ENCODE data around the gene TNIK.
"Not testable (repeated sequence)": the region's sequence is repeated elsewhere in the genome, so short reads cannot be mapped to it uniquely, and the experiment has no call there.

TNIK gene

DNA sequence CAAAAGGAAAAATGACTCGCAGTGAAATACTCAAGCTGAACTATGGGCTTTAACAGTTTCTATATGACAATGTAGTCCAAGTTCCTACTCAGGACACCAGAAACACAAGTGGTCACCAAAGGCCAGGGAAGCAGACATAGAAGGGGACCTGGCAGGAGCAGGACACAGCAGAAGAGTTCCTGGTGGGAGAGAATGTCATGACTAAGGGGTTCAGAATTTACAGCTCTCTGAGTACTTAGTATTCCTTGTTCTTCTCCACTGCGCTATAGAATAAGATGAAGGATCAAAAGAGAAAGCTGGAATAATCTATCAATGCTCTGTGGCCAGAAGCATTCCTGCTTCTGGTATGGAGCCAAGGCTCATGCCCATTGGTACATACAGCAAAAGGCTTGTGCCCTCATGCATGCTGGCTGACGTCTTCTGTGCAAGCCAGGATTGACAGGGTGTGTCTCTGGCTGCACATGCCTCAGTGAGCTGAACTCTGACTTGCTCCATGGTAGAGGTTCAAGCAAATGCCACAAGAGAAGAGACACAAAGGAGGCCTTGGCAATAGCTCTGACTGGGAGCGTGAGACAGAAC lies 305.0 kb downstream of the TNIK start:
- DNase-seq: no peak

DNA sequence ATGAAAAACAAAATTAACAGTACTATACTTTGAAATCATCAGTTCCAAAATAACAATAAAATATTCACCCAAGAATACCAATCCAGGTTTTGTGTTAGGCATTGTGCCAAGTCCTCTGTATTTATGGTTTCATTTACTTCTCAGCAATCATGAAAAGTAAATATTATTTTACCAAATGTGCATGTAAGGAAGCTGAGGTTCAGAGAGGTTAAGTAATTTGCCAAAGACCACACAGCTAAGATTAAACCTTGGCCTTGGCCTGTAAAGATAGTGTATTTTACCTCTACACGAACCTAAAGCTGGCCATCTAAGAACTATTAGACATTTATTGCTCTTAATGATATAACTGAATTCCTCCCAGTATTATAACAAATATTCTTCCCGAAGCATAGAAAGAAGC lies 309.3 kb downstream of the TNIK start:
- DNase-seq: no peak

DNA sequence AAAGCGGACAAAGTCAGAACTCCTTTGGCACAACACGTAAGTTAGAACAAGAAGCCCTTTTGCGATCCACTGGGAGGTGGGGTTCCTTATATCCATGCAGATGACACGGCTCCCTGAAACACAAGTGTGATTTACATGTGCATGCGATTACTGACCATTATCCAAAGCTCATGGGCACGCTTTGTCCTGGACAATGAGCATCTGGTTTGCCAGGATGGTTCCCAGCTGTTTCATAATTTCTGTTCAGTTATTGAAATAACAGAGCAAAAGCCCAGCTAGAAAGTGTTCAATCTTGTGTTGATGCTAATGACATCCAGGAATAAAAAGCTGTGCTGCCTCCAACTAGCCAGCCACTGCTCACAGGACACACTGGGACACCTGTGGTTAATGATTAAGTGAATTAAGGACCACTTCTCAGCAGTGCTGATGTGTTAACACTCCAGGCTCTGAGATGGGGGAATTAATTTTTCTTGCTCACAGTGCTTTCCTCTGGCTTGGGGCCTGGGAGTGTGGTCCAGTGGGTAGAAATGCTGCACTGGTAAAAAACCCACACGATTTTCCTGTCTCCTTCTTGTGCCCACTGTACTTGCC lies 310.6 kb downstream of the TNIK start:
- DNase-seq: no peak

DNA sequence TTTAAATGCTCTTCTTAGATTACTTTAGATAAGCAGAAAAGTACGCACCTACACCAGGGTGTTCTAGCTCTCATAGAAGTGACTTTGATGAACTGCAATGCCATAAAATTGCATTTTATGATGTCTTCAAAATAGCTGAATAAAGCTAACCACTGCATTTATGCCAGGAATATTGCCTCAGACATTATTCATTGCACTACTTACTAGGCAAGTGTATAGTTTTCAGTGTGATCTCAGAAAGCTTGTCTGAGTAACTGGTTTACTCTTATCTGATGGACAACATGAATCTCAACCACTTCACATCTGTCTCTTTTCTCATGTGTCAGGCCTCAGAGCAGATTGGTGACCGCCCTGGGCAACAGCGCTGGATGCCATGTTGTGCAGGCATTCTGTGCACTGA lies 314.4 kb downstream of the TNIK start:
- DNase-seq: no peak

DNA sequence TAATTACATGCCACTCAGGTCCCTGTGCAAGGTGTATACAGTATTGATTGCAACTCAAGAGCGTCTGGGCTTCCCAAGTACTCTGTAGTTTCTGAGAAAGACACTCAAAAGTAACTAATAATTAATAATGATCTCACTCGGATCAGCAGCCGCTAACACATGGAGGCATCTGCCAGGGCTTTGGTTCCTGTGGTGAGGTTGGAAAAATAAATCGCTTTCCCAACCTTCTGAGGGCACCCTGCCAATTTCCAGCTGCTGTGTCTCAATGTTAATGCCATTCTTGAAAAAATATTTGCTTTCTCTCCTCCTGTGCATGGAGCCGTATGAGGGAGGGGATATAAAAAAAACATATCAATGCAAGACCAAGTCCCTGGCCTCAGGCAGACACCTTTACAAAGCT lies 317.2 kb downstream of the TNIK start:
- DNase-seq: no peak

DNA sequence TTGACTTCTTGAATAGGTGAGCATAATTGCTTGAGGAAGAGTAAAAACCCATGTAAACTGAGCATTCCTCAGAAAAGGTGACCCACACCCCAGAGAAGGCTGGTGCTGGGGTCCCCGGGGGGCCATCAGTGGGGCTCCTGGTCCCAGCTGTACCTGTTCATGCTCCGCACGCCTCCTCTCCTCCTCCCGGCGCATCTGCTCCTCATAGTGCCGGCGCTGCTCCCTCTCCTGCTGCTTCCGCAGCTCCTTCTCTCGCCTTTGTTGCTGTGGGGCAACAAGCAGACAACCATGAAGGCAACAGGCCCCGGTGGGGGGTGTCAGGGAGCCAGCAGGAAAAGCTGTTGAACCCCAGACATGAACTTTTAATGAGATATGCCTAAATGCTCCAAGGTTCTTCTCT lies 320.0 kb downstream of the TNIK start:
- DNase-seq: no peak

DNA sequence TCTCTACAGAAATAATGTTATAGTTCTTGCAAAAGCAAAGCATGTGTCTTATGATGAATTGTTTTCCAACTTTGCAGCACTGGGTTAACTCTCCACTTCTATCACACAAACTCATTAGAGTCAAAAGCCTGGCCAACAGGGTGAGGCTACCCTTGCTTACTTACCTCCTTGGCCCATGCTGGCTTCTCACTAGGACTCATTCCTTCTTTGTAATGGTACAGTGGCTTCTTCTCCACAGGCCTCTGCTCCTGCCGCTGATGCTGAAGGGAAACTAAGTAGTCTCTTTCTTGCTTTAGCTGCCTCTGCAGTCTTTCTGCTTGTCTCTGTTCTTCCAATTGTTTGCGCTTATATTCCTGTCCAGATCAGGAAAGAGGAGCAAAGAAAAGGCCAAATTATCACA lies 322.2 kb downstream of the TNIK start:
- no peak for DNase-seq

DNA sequence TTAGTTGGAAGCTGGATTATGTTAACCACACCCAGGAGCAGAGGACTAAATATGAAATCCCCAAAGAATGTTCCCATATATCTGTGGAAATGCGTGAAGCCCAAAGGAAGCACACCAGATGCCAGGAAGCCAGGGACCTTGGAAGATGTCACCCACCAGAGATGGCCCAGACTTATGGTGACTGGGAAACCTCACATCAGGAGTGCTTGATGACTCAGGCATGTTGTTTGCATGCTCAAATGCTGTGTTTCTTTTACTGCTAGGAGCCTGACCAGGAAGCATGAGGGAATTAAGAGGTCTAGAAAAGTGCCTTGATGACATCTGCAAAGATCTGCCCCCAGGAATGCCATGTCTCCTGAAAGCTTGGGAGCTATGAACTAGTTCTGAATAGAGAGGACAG lies 324.7 kb downstream of the TNIK start:
- no peak for DNase-seq

DNA sequence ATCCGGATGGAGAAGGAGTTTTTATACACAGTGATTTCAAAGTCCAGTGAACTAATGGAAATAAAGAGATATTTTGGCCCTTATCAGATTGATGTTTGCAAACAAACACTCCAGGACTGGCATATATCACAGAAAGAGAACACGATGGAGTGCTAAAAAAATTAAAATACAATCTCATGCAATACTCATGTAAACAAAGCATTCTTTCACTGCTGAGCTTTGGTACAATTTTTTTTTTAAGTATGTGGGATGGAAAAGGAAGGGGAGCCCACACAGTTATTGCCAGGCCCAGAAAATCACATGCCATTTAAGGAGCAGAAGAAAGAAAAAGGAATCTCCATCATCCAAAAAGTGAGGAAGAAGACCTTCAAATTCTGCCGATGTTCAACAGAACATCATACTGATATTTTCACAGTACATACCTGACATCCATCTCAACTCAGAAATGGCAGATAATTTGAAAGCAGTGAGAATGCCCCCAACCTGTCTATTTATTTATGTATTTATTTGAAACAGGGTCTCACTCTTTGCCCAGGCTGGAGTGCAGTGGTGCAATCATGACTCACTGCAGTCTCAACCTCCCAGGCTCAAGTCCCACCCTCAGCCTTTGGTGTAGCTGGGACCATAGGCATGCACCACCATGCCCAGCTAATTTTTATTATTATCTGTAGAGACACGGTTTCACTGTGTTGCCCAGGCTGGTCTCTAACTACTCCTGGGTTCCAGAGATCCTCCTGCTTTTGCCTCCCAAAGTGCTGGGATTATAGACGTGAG lies 326.2 kb downstream of the TNIK start:
- no peak for DNase-seq

DNA sequence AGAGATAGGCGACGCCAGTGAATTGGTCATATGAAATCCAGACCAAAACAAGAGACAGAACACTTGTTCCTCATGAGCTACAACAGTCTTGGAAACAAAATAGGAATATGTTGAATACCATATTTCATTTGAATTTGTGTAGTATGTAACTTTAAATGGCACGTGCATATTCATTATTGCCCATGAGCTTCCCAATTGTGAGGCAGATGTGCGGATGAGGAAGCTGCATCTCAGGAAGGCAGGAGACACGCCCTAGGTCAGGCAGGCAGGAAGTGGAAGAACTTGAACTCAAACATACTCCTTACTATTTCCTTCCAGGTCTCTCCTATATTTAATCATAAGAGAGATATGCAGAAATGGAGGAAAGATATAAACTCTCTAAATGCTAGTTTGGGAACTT lies 326.9 kb downstream of the TNIK start:
- no peak for DNase-seq

DNA sequence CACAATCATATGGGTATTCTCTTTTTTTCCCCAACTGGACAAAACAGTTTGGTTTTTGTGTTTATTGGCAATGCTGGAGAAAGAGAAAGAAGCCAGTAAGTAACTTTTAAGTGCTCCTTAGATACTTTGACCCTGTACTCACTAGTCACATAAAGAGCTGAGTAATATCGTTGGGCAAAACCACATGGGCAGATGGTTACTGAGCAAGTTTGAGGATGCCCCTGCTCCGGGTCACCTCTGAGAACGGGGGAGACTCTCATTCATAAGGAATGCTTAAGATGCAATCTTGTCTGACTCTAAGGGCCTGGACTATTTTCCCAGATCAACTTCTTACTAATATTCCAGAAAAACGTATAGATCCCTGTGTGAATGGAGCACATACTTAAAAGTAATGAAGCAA lies 327.3 kb downstream of the TNIK start:
- DNase-seq: no peak

DNA sequence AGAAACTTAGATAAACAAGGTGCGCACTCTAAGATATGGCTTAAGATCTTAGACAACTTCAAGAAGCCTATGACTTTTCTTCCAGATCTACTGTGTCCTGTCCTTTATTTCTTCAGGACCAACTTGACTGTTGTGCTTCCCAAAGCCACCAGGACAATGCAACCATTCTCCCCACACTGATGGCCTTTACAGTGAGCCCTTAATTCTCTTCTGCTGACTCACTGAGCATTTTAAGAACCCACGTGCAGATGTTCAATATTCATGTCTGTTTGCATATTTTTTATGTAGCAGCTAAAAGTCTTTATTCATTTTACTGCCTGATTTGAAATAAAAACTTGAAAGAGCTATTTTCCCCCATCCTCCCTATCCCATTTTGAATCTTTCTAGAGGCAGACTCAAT lies 330.4 kb downstream of the TNIK start:
- DNase-seq: no peak

DNA sequence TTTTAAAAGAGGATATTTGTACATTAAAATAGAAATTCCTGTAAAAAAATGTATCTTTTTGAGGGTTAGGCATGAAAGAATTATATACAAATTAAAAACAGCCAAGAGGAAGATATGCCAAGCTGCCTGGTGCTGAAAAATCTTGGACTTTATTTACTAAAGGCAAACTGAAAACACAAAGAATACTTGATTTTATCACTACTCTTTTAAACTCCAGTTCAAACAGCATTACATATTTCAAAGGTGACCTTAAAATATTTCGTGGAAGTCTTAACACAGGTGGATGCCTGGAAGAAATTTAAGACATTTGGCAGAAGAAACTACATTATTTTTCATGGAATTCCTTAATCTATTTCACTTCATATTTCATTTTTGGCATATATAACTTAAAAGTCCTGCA lies 332.6 kb downstream of the TNIK start:
- DNase-seq: no peak

DNA sequence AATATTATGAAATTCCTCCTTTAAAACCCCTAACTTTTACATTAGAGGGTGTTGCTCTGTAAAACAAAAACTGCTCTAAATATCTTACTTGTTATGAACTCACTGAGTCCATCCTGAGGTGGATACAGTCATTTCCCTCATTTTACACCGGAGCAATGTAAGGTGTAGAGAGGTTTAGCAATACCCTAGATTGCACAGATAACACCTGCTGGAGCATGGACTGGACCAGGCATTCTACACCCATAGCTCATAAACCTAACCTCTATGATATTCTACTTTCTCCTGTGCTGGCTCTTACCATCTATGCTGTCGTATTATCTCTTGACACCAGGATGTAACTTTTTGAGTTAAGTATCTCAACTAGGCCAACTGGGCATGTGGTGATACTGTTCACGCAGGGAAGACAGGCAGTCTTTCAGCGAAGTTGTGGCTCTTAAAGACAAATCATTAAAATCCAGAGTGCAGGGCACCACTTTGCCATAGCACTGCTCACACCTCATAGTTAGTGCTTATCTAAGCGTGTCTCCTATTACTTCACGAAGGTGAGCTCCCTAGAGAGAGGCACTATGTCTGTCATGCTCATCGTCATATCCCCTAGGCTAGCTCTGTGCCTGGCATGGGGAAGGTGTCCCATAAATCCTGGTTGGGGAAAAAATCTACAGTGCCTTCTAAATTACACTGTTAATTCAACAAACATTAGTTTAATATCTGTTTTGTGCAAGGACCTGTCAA lies 333.6 kb downstream of the TNIK start:
- DNase-seq: no peak

DNA sequence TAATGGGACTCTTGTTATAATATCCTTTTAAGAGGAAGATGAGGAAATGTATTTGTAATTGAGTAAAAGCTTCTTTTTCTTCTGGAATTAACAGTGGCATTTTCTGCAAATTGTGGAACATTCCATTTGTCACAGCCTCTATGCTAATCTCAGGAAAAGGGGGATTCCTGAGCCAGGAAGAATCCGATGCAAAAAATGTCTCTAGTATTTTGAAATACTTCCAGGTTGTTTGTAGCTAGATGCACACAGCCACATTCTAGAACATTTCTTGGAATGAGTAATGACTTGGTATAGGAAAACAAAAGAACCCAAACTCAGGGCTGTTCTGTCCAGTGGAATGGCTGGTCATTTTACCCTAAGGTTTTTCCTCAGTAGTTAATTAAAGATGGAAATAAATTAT lies 335.2 kb downstream of the TNIK start:
- DNase-seq: no peak

DNA sequence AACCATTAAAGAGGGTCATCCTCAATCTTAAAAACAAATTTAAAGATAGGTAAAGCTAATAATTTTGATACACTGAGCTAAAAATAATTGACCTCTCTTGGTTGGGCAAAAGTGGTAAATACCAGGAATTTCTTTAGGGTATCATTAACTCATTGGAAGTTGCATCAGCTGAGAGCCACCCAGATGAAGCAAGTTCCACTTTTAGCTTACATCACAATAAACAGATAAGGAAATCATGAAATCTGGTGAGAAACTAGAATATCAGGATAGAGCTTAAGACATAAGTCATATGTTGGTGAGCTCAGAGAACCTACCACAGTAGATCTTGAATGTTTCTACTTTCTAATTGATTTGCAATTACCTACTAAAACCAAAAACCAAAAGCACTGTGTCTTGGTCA lies 336.3 kb downstream of the TNIK start:
- no peak for DNase-seq

DNA sequence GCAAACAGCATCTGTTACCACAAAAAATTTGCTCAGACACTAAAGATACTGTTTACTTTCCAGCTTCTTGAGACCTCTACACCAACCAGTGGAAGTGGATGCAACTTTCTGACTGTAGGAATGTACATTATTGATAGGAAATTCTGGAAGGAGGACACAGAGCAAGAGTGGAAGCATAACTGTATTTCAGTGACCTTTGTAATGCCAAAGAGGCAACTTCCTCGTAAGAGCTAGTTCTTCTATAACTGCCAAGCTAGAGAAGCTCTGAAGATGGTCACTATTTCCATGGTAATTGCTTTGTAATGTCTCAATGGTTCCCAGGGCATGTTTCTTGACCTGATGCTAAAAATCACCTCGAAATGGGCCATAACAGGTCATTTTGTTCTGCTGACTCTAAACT lies 337.3 kb downstream of the TNIK start:
- DNase-seq: no peak

DNA sequence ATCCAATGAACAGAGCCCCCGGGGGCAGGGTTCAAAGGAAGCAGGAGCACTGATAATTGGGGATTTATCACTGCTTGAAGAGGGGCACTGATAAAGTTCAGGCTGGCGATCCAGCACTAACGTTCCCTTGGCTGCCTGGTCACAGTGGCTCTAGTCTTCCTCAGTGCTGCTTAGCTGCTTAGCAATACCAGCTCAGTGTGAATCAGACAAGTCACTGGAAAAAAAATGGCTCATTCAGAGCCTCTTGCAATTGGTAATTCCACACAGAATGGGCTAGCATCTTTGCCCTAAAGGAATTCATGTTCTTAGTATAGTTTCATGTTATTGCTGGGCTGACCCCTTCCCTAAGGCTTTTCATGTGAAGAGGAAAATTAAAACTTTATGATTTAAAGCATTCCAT lies 338.0 kb downstream of the TNIK start:
- DNase-seq: no peak

DNA sequence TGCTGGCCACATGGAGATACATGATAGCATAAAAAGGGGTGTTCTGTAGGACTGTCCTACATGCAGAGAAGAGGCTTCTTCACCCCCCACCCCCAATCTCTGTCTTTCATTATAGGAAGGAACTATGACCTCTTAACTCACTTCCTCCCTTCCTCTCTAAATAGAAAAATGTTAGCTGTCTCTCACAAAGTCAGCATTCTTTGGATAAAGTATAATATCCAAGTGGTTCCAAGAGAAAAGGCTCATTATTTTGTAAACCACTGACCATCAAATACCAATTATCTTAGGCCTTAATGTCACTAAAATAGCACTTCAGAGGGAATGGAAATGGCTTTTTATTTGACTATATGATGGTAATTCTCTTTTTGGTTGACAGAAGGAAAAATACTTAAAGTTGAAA lies 338.4 kb downstream of the TNIK start:
- no peak for DNase-seq

DNA sequence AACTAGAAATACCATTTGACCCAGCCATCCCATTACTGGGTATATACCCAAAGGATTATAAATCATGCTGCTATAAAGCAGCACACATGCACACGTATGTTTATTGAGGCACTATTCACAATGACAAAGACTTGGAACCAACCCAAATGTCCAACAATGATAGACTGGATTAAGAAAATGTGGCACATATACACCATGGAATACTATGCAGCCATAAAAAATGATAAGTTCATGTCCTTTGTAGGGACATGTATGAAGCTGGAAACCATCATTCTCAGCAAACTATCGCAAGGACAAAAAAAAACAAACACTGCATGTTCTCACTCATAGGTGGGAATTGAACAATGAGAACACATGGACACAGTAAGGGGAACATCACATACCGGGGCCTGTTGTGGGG lies 340.8 kb downstream of the TNIK start:
- DNase-seq: not testable (repeated sequence)

DNA sequence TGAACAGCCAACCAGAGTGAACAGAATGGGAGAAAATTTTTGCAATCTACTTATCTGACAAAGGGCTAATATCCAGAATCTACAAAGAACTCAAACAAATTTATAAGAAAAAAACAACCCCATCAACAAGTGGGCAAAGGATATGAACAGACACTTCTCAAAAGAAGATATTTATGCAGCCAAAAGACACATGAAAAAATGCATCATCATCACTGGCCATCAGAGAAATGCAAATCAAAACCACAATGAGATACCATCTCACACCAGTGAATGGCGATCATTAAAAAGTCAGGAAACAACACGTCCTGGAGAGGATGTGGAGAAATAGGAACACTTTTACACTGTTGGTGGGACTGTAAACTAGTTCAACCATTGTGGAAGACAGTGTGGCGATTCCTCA lies 341.2 kb downstream of the TNIK start:
- DNase-seq: not testable (repeated sequence)

DNA sequence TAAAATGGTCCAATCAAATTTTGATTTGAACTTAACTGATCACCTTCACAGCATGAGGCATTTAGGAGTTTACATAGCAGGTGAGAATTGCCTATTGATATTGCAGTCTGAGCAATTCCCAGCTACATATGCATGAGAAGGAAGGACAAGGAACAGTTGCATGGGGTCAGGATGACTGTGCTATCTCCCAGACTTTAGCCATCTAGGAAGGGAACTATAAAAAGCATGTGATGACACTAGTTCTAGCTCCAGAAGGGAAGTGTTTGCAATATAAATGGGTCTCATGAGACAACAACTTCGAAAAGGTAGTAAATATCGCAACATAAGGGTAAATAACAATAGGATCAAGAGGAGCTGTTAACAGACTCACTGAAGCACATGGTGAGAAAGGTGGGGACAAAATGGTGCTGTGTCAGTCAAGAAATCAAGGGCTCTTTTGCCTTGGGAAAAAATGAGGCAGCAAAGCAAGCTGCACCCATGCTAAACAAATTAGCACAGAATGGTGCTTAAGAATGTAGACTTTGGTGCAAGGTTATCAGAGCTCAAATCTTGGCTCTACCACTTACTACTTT lies 343.3 kb downstream of the TNIK start:
- DNase-seq: no peak

DNA sequence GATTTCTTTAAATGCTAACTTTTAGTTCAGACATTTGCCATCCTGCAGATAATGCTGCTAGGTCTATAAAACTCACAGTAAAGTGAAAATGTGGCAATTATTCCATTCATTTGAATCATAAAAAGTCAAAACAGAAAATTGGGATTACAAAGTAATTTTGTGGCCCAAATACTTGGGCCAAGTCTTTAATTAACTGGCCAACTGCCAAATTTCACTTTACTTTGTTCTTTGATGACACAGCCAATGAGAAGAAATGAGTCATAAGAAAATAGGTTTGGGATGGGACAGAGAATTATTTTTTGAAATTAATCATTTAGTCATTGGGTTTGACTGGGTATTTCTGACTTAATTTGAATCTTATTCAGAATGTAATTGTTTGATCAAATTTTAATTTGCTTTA lies 343.8 kb downstream of the TNIK start:
- DNase-seq: no peak

DNA sequence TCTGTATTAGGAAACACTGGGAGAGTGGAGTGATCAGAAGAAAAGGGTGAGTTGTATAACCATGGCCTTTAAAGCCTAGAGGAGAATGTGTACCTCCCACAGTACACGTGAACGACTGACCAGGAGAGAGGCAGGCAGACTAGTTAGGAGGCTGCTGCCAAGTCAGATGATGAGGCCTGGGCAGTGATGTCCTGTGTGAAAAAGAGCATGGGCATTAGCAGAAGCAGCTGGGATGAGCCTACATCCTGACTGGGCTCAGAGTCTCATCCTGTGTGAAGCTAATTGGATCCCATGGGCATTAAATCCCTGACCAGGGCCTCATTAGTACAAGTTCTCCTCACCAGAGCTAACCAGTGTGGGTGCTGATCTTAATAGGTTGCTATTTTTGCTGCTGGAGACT lies 344.5 kb downstream of the TNIK start:
- DNase-seq: no peak

Data from SIG-M5 (cell line).